Endothelial cell of umbilical vein (primary cell): ENCODE measurements around the gene LMO1. TPM values are rescaled to one million over a fixed set of nuclear protein-coding genes. Genes with fewer than 3 reads are reported as not detected.

Experiments
- BruUV-seq: library from RNA; stranded (reverse); fragments of 400-500 nt; replicated peaks from 2 replicates; lab custom pipeline; 2021; lab: Mats Ljungman, UMichigan
- CTCF ChIA-PET: fragments of 300-600, 350-600 bp; sonication (Branson Sonifier 250); formaldehyde crosslinking; loops from one replicate; lab custom pipeline; 2021; ENCODE audit warnings: antibody characterized with exemption, inconsistent platforms; lab: Charles Lee
- POLR2A ChIA-PET: fragments of 300-600, 350-600 bp; sonication (Branson Sonifier 250); formaldehyde crosslinking; loops from one replicate; lab custom pipeline; 2021; ENCODE audit warnings: antibody characterized with exemption, inconsistent platforms; lab: Charles Lee
- DNase-seq: peaks from one replicate; pipeline ENCODE4 v3.0.0-alpha.2; 2011; ENCODE audit warnings: low read depth, low spot score
- FAIRE-seq: peaks from 2 replicates; lab custom pipeline; 2011; peaks lifted over from hg19 to GRCh38; lab: Jason Lieb, UNC
- H2AFZ ChIP-seq: 2 replicates; pipeline ENCODE4 v1.6.0; 2012; ENCODE audit warnings: low read depth, low read length, control low read depth, inconsistent platforms
- H3K27ac ChIP-seq: 2 replicates; pipeline ENCODE4 v1.5.1; 2011; ENCODE audit warnings: low read depth, mild to moderate bottlenecking, control low read depth, low read length, moderate library complexity; ENCODE audit not compliant: insufficient read depth
- H3K27me3 ChIP-seq, 2 experiments: 2 replicates each; pipeline versions ENCODE4 v1.6.0 to v1.6.1; 2011; ENCODE audit warnings: low read length in 2 of 2, mixed read lengths in 1 of 2; ENCODE audit not compliant: control insufficient read depth in 2 of 2, insufficient read depth in 2 of 2
- H3K36me3 ChIP-seq, 2 experiments: 2 replicates in 1 of 2; 3 replicates in 1 of 2; pipeline ENCODE4 v1.5.1; 2011; ENCODE audit warnings: low read length in 2 of 2, mild to moderate bottlenecking in 1 of 2, moderate library complexity in 1 of 2; ENCODE audit not compliant: control insufficient read depth in 2 of 2, insufficient read depth in 2 of 2; ENCODE audit errors: extremely low read depth in 1 of 2
- H3K4me1 ChIP-seq: 3 replicates; pipeline ENCODE4 v1.5.1; 2011; ENCODE audit warnings: mild to moderate bottlenecking, low read length; ENCODE audit not compliant: control insufficient read depth, insufficient read depth; ENCODE audit errors: extremely low read depth
- H3K4me2 ChIP-seq: 2 replicates; pipeline ENCODE4 v1.6.1; 2011; ENCODE audit warnings: low read length, control low read depth, mixed read lengths; ENCODE audit not compliant: insufficient read depth
- H3K4me3 ChIP-seq, 3 experiments: fragments of 200-600 bp in 1 of 3; sonication (generic), shearing (Covaris generic) in 1 of 3; replicated peaks in 1 of 3; 2 replicates each; pipeline ENCODE4 v1.5.1; 2011 to 2016; ENCODE audit warnings: control low read depth in 3 of 3, low read length in 3 of 3, mild to moderate bottlenecking in 2 of 3, inconsistent platforms in 1 of 3, low read depth in 1 of 3, moderate library complexity in 1 of 3; ENCODE audit not compliant: insufficient read depth in 1 of 3
- H3K79me2 ChIP-seq: 2 replicates; pipeline ENCODE4 v1.6.0; 2012; ENCODE audit warnings: low read length, inconsistent platforms; ENCODE audit not compliant: control insufficient read depth, insufficient read depth
- H3K9ac ChIP-seq: replicated peaks from 2 replicates; pipeline ENCODE3; 2011; ENCODE audit warnings: low read length, control low read depth; ENCODE audit not compliant: insufficient read depth; ENCODE audit errors: extremely low read depth
- H3K9me1 ChIP-seq: replicated peaks from 3 replicates; pipeline ENCODE4 v1.6.0; 2011; ENCODE audit warnings: mild to moderate bottlenecking, low read length; ENCODE audit not compliant: control insufficient read depth, insufficient read depth; ENCODE audit errors: extremely low read depth
- H3K9me3 ChIP-seq: replicated peaks from 2 replicates; pipeline ENCODE4 v1.5.1; 2012; ENCODE audit warnings: low read length, inconsistent platforms; ENCODE audit not compliant: control insufficient read depth, insufficient read depth
- H4K20me1 ChIP-seq: replicated peaks from 2 replicates; pipeline ENCODE3; 2011; ENCODE audit warnings: mild to moderate bottlenecking, low read length; ENCODE audit not compliant: control insufficient read depth, insufficient read depth; ENCODE audit errors: extremely low read depth
- EZH2 ChIP-seq: IDR thresholded peaks from 2 replicates; pipeline ENCODE4 v1.6.1; 2012; ENCODE audit warnings: borderline replicate concordance, low read depth, mild to moderate bottlenecking, moderate library complexity, low read length, inconsistent platforms; ENCODE audit not compliant: severe bottlenecking
- FOS ChIP-seq: IDR thresholded peaks from 2 replicates; pipeline ENCODE4 v1.6.1; 2011; ENCODE audit warnings: mild to moderate bottlenecking, low read length, moderate library complexity, borderline replicate concordance; ENCODE audit not compliant: insufficient read depth
- GATA2 ChIP-seq: IDR thresholded peaks from 2 replicates; pipeline ENCODE4 v1.7.0; 2011; ENCODE audit warnings: low read depth, mild to moderate bottlenecking, moderate library complexity, mixed read lengths, low read length; ENCODE audit not compliant: insufficient read length, insufficient read depth
- JUN ChIP-seq: IDR thresholded peaks from 2 replicates; pipeline ENCODE4 v1.6.1; 2011; ENCODE audit warnings: borderline replicate concordance, low read depth; ENCODE audit not compliant: insufficient read length, insufficient read depth
- MYC ChIP-seq: IDR thresholded peaks from one replicate; pipeline ENCODE4 v1.6.1; 2011; ENCODE audit warnings: mild to moderate bottlenecking, low read depth, low read length
- POLR2A ChIP-seq: IDR thresholded peaks from 2 replicates; pipeline ENCODE4 v1.6.1; 2012; ENCODE audit warnings: low read depth, mild to moderate bottlenecking, control low read depth, low read length
- POLR2AphosphoS5 ChIP-seq: IDR thresholded peaks from 2 replicates; pipeline ENCODE4 v1.6.1; 2012; ENCODE audit warnings: low read depth, mild to moderate bottlenecking, control low read depth, low read length, moderate library complexity; ENCODE audit not compliant: insufficient read depth
- dilution Hi-C: fragments of 300-500 bp; cut with MboI; formaldehyde crosslinking; loops from one replicate; pipeline ENCODE4 v1.15.0; 2019; ENCODE audit warnings: low sequenced_read_pairs; ENCODE audit not compliant: extremely low pct_ligation_motif_present
- intact Hi-C: fragments of 100-400 bp; cut with micrococcal nuclease; formaldehyde crosslinking; loops from one replicate; pipeline ENCODE4 v1.10.0; 2022
- polyA plus RNA-seq, 4 experiments: library from polyadenylated mRNA; depleted of rRNA in 3 of 4; stranded (reverse) in 3 of 4; unstranded in 1 of 4; fragments of >200 nt; gene quantifications; 2 replicates each; pipeline versions ENCODE4 v1.2.1 to v1.2.3, GENCODE V29; 2011 to 2012; ENCODE audit warnings: missing spikeins in 1 of 4
- total RNA-seq: library from RNA; stranded (reverse); gene quantifications from 2 replicates; pipeline ENCODE4 v1.2.3, GENCODE V29; 2021
- TF ChIP-seq, protein P1 (sequence below): IDR thresholded peaks from 2 replicates; pipeline ENCODE4 v1.6.1; 2011; ENCODE audit not compliant: insufficient read depth, insufficient read length
- TF ChIP-seq, protein P2 (sequence below), 2 donors: IDR thresholded peaks; 1 replicate in 1 of 2; 2 replicates in 1 of 2; pipeline ENCODE4 v1.5.1; 2011; ENCODE audit warnings: low read length in 2 of 2, mild to moderate bottlenecking in 2 of 2, moderate library complexity in 2 of 2, control low read depth in 1 of 2, inconsistent platforms in 1 of 2, low read depth in 1 of 2; ENCODE audit not compliant: insufficient read depth in 1 of 2; ENCODE audit errors: extremely low read depth in 1 of 2

Gene LMO1
- total and polyA plus RNA-seq, 2 donors (not counting 3 experiments of a cell fraction or from before 2014, with no cell fraction given) = not detected

DNA sequence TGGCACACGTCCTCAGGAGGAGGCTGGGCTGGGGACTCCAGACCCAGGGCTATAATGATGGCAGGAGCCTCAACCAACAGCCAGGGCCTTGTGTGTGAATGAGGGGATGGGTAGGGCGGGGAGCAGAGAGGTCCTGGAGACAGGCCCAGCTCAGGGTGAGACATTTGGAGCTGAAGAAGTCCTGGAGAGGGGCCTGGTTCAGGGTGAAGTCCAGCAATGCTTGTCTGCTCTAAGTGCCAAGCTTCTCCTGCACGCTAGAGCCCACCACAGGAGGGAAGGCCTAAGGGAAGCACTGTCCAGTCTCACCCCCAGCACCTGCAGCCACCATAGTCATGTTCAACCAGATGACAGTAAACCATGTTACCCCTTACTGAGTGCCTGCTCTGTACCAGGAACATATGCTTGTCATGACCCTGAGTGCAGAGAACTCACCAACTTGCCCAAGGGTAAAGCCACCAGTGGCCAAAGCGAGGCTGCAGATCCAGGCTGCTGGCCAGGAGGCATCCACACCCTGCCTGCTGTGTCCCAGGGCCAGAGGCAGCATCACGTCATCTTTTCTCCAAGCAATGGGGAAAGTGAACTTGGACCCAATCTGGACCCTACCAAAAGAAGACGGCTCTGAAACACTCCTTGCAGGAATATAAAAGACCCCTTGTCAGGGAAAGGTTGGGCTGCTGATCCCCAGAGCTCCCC lies 24.0 kb downstream of the LMO1 start:
- Histone ChIP-seq H3K79me2 (no peaks in the 10 kb centered on the region), H4K20me1 (no peaks in the 10 kb centered on the region), H3K27me3 (peaks cover 0 to 8% of the 10 kb centered on the region in 2 experiments), H2AFZ (no peak overlapping the region), H3K4me2 (no peak overlapping the region), H3K9me1 (no peaks in the 10 kb centered on the region), H3K4me3 (no peak overlapping the region), H3K9me3 (no peaks in the 10 kb centered on the region), H3K36me3 (no peaks in the 10 kb centered on the region), H3K4me1 (no peaks in the 10 kb centered on the region), H3K9ac (no peak overlapping the region), H3K27ac (no peak overlapping the region)
- no peak for DNase-seq
- dilution Hi-C loops = no loop called here
- TF ChIP-seq, protein P1, sequence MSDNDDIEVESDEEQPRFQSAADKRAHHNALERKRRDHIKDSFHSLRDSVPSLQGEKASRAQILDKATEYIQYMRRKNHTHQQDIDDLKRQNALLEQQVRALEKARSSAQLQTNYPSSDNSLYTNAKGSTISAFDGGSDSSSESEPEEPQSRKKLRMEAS = no peak
- TF ChIP-seq, protein P2, sequence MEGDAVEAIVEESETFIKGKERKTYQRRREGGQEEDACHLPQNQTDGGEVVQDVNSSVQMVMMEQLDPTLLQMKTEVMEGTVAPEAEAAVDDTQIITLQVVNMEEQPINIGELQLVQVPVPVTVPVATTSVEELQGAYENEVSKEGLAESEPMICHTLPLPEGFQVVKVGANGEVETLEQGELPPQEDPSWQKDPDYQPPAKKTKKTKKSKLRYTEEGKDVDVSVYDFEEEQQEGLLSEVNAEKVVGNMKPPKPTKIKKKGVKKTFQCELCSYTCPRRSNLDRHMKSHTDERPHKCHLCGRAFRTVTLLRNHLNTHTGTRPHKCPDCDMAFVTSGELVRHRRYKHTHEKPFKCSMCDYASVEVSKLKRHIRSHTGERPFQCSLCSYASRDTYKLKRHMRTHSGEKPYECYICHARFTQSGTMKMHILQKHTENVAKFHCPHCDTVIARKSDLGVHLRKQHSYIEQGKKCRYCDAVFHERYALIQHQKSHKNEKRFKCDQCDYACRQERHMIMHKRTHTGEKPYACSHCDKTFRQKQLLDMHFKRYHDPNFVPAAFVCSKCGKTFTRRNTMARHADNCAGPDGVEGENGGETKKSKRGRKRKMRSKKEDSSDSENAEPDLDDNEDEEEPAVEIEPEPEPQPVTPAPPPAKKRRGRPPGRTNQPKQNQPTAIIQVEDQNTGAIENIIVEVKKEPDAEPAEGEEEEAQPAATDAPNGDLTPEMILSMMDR (IDR thresholded peaks at IDR 0.05; ENCODE audit: extremely low read depth in 1 of 2, insufficient read depth in 1 of 2, low read depth in 1 of 2, low read length in 2 of 2) = no peak
- POLR2A ChIA-PET = no interaction called here
- CTCF ChIA-PET = interaction anchor here (0.7 kb wide), 1 partner anchor 24 kb away, joined by 3 read pairs; the partner anchor contains the start of gene LMO1
- no TSS peak for BruUV-seq
- intact Hi-C loops = no loop called here
- no peak for FAIRE-seq

DNA sequence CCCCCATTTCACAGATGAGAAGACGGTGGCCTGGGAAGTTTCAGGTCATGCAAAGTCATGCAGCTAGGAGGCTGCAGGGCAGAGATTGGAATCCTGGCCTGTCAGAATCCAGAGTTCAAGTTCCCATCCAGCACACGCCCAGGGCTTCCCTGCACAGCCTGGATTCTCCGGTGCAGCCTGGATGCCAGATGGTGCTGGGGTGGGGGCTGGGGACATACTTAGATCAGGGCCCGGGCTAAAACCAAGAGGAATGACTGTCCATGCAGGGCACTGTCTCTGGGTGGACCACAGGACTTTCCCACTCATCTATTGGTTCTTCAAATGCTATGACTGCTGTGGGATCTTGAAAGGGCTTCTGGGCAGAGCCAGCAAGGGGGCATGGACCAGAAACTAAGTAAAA lies 24.6 kb downstream of the LMO1 start:
- H3K9me1 ChIP-seq = no peaks in the 10 kb centered on the region
- H3K4me2 ChIP-seq = no peak overlapping the region
- no peak overlapping the region for H3K9ac ChIP-seq
- no TSS peak for BruUV-seq
- no peaks in the 10 kb centered on the region for H3K36me3 ChIP-seq
- peaks cover 0 to 8% of the 10 kb centered on the region in 2 experiments for H3K27me3 ChIP-seq
- H3K4me1 ChIP-seq = no peaks in the 10 kb centered on the region
- no peaks in the 10 kb centered on the region for H3K9me3 ChIP-seq
- TF ChIP-seq JUN = no peak
- no peak for TF ChIP-seq GATA2
- no peak for TF ChIP-seq MYC
- TF ChIP-seq FOS = no peak
- no peak for TF ChIP-seq POLR2AphosphoS5
- no peak for TF ChIP-seq EZH2
- TF ChIP-seq, protein P1 = no peak
- no peak for TF ChIP-seq POLR2A
- TF ChIP-seq, protein P2 (IDR thresholded peaks at IDR 0.05; ENCODE audit: extremely low read depth in 1 of 2, insufficient read depth in 1 of 2, low read depth in 1 of 2, low read length in 2 of 2) = no peak
- no peak overlapping the region for H2AFZ ChIP-seq
- no peak for FAIRE-seq
- no peak for DNase-seq
- no peak overlapping the region for H3K27ac ChIP-seq
- ChIA-PET CTCF (interaction anchor here (1.0 to 1.4 kb wide), 2 partner anchors 24 to 328 kb away, joined by 3 to 4 read pairs; partner anchors contain the start of gene LMO1), POLR2A (no interaction called here)
- intact Hi-C loops (no loop called here), dilution Hi-C loops (no loop called here)
- H3K79me2 ChIP-seq = no peaks in the 10 kb centered on the region
- no peak overlapping the region for H3K4me3 ChIP-seq
- H4K20me1 ChIP-seq = no peaks in the 10 kb centered on the region
